Osteocyte (in vitro differentiated cells): ENCODE measurements around the gene CNTNAP2. TPM values are rescaled to one million over a fixed set of nuclear protein-coding genes. Genes with fewer than 3 reads are reported as not detected.

Experiments
- DNase-seq: peaks from one replicate; pipeline ENCODE4 v3.0.0; 2021; ENCODE audit warnings: mixed read lengths; ENCODE audit not compliant: unreplicated experiment; ENCODE audit errors: extremely low spot score
- H3K27ac Mint-ChIP-seq: one replicate; pipeline ENCODE4 v1.8.0; 2021; ENCODE audit warnings: mild to moderate bottlenecking, mixed read lengths; ENCODE audit not compliant: unreplicated experiment
- H3K27me3 Mint-ChIP-seq: one replicate; pipeline ENCODE4 v1.8.0; 2021; ENCODE audit warnings: mixed read lengths; ENCODE audit not compliant: unreplicated experiment
- H3K36me3 Mint-ChIP-seq: one replicate; pipeline ENCODE4 v1.8.0; 2021; ENCODE audit warnings: mixed read lengths; ENCODE audit not compliant: unreplicated experiment
- H3K4me1 Mint-ChIP-seq: one replicate; pipeline ENCODE4 v1.8.0; 2021; ENCODE audit warnings: mixed read lengths; ENCODE audit not compliant: unreplicated experiment
- H3K4me3 Mint-ChIP-seq: one replicate; pipeline ENCODE4 v1.8.0; 2021; ENCODE audit warnings: mild to moderate bottlenecking, moderate library complexity, mixed read lengths; ENCODE audit not compliant: unreplicated experiment
- H3K9me3 Mint-ChIP-seq: one replicate; pipeline ENCODE4 v1.8.0; 2021; ENCODE audit warnings: mixed read lengths; ENCODE audit not compliant: unreplicated experiment
- total RNA-seq: library from RNA; stranded (reverse); gene quantifications from 2 replicates; pipeline ENCODE4 v1.2.1, GENCODE V29; 2021
- TF ChIP-seq, protein P1 (sequence below): fragments of 200-600 bp; sonication (generic); IDR thresholded peaks from 2 replicates; pipeline ENCODE4 v1.5.0; 2021; ENCODE audit warnings: antibody characterized with exemption, mild to moderate bottlenecking, moderate library complexity

CNTNAP2 gene
- total RNA-seq, 1 donor from 2014 or later, result 1.4 TPM

DNA sequence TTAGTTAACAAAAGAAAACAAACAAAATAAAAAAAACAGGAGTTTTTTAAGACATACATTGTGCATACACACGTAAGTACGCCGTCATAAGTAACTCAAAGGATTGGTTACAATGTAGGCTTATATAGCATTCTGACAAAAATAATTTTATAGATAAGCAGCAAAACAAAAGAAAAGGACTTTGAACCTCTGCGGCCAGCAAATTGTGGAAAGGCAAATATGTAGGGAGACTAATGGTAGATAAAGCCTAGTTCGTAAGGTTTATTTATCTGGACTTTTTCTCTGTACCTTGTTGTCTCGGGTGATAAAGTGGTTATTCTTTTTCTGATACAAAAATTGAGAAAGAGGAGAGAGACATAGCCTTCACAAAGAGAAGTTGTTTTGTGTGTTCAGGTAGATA lies 891.9 kb downstream of the CNTNAP2 start:
- Mint-ChIP-seq H3K27ac (no peak overlapping the region), H3K9me3 (no peaks in the 10 kb centered on the region), H3K4me1 (peaks cover 19% of the 10 kb centered on the region), H3K4me3 (no peak overlapping the region), H3K27me3 (no peaks in the 10 kb centered on the region), H3K36me3 (no peaks in the 10 kb centered on the region)
- TF ChIP-seq, protein P1, sequence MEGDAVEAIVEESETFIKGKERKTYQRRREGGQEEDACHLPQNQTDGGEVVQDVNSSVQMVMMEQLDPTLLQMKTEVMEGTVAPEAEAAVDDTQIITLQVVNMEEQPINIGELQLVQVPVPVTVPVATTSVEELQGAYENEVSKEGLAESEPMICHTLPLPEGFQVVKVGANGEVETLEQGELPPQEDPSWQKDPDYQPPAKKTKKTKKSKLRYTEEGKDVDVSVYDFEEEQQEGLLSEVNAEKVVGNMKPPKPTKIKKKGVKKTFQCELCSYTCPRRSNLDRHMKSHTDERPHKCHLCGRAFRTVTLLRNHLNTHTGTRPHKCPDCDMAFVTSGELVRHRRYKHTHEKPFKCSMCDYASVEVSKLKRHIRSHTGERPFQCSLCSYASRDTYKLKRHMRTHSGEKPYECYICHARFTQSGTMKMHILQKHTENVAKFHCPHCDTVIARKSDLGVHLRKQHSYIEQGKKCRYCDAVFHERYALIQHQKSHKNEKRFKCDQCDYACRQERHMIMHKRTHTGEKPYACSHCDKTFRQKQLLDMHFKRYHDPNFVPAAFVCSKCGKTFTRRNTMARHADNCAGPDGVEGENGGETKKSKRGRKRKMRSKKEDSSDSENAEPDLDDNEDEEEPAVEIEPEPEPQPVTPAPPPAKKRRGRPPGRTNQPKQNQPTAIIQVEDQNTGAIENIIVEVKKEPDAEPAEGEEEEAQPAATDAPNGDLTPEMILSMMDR, result no peak
- no peak for DNase-seq

DNA sequence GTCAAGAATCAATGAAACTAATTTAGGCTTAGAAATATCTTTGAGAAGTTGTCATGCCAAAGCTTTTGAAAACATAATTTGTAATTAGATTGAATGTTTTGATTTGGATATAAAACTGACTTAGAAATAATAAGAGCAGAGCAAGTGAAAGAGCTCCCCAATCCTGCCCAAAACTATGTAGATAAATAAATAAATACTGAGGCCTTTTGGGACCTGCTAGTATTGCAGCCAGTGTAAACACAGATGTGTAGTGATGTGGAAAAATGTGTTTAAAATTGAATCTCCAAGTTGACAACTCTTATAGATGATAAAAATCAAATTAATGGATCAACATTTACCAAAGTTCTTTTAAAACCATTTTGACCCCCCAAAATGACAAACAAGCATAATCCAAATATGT lies 896.1 kb downstream of the CNTNAP2 start:
- TF ChIP-seq, protein P1, result no peak
- no peaks in the 10 kb centered on the region for H3K27me3 Mint-ChIP-seq
- DNase-seq, result no peak
- no peaks in the 10 kb centered on the region for H3K9me3 Mint-ChIP-seq
- no peak overlapping the region for H3K4me3 Mint-ChIP-seq
- peaks cover 36% of the 10 kb centered on the region for H3K4me1 Mint-ChIP-seq
- H3K36me3 Mint-ChIP-seq, result no peaks in the 10 kb centered on the region
- no peak overlapping the region for H3K27ac Mint-ChIP-seq

DNA sequence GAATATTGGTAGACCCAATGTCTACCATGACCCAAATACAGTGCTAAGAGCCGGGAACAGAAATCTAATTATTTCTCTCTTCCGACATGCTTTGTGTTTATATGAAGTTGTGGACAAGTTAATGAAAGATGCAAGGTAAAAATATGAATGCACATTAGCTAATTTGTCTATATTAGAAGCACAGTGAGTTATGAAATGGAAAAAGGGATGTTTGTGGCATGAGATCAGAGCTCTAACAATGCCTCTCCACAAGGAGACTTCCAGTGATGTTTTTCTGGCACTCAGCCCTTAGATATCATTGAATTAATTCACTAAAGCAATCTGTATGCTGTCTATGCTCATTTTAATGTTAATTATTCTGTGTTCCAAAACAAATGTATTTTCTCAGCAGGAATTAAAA lies 897.2 kb downstream of the CNTNAP2 start:
- Mint-ChIP-seq H3K27me3 (no peaks in the 10 kb centered on the region), H3K36me3 (no peaks in the 10 kb centered on the region), H3K9me3 (no peaks in the 10 kb centered on the region), H3K27ac (peak overlapping the region; percentile 25), H3K4me3 (no peak overlapping the region), H3K4me1 (peaks cover 45% of the 10 kb centered on the region)
- TF ChIP-seq, protein P1, result no peak
- DNase-seq, result no peak

DNA sequence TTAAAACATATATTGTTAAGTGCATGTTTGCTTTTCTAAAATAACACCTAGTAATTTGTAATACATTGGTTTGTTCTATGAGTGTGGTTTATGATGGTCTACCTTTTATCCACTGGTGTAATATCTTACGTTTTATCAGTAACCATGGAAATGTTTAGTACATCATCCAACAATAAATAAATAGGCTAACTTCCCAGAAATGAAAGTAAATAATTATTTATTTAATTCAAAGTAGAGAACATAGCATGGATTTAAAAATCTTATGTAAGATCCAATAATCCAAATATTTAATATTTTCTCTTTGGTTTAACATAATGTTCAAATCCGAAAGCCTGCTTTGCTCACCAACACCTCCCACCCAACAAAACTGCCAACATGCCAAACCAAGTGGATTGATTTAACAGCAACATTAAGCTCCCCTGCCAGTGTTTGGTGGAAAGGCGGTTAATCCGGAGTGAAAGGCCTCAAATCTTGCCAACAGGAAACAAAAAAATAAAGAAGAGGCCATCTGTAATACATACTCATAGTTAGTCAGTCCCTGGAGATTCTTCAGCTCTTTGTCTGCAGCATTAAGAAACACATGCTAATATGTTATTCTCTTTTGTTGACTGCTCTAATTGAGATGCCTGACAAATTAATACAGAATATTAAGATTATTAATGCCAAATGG lies 897.8 kb downstream of the CNTNAP2 start:
- no peaks in the 10 kb centered on the region for H3K9me3 Mint-ChIP-seq
- H3K27ac Mint-ChIP-seq, result peak overlapping the region; percentile 68
- no peak overlapping the region for H3K4me3 Mint-ChIP-seq
- DNase-seq, result no peak
- H3K36me3 Mint-ChIP-seq, result no peaks in the 10 kb centered on the region
- H3K27me3 Mint-ChIP-seq, result no peaks in the 10 kb centered on the region
- TF ChIP-seq, protein P1, result no peak
- peaks cover 50% of the 10 kb centered on the region for H3K4me1 Mint-ChIP-seq

DNA sequence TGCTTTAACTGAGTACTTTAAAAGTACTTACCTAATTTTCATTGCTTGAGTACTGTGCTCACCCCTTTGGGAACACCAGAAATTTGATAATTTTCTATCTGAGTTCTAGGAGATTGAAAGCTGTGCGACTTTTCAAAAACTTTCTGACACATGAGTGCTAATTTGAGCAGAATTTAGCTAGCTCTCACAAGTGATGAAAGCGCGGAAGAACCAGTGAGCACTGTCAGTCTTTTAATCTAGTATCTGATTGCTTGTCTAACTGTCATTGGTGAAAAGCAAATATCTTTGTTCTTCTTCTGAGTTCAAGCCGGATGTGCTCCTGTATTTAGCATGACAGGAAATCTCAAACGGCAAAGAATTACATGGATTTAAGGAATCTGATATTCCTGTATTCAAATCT lies 899.4 kb downstream of the CNTNAP2 start:
- peaks cover 52% of the 10 kb centered on the region for H3K4me1 Mint-ChIP-seq
- no peaks in the 10 kb centered on the region for H3K9me3 Mint-ChIP-seq
- H3K27ac Mint-ChIP-seq, result no peak overlapping the region
- no peak for DNase-seq
- H3K36me3 Mint-ChIP-seq, result no peaks in the 10 kb centered on the region
- H3K4me3 Mint-ChIP-seq, result no peak overlapping the region
- TF ChIP-seq, protein P1, result no peak
- no peaks in the 10 kb centered on the region for H3K27me3 Mint-ChIP-seq
